ENCODE measurements around the gene ZDHHC14.

DNA sequence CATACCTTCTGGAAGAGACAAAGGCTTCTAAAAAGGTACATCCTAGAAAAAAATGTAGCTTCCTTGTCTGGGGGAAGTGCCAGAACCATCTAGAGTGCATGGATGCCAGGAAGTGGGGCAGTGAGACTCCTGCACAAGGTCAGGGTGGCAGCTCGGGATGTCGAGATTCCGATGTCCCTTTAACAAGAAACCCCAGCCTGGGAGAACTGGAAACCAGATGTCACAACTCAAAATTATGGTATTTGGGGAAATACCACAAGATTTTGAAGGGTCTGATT, 168.4 kb downstream of the ZDHHC14 start:
- TF ChIP-seq, protein P1, sequence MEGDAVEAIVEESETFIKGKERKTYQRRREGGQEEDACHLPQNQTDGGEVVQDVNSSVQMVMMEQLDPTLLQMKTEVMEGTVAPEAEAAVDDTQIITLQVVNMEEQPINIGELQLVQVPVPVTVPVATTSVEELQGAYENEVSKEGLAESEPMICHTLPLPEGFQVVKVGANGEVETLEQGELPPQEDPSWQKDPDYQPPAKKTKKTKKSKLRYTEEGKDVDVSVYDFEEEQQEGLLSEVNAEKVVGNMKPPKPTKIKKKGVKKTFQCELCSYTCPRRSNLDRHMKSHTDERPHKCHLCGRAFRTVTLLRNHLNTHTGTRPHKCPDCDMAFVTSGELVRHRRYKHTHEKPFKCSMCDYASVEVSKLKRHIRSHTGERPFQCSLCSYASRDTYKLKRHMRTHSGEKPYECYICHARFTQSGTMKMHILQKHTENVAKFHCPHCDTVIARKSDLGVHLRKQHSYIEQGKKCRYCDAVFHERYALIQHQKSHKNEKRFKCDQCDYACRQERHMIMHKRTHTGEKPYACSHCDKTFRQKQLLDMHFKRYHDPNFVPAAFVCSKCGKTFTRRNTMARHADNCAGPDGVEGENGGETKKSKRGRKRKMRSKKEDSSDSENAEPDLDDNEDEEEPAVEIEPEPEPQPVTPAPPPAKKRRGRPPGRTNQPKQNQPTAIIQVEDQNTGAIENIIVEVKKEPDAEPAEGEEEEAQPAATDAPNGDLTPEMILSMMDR (IDR thresholded peaks at IDR 0.05), result no peak
- TF ChIP-seq POLR2A (IDR thresholded peaks at IDR 0.05) (no peak), EP300 (IDR thresholded peaks at IDR 0.05) (no peak)

All from ovary (tissue), 3 donors.